GM21390 (cell line): ENCODE data around the gene CYP26A1.
A peak's percentile ranks its signal among the peaks of the same experiment; 100 is the strongest.

Experiments used
- ATAC-seq: cut with Tn5 transposase; IDR thresholded peaks from one replicate; pipeline ENCODE4 v1.9.1; 2021; ENCODE audit not compliant: unreplicated experiment

The CYP26A1 gene

DNA sequence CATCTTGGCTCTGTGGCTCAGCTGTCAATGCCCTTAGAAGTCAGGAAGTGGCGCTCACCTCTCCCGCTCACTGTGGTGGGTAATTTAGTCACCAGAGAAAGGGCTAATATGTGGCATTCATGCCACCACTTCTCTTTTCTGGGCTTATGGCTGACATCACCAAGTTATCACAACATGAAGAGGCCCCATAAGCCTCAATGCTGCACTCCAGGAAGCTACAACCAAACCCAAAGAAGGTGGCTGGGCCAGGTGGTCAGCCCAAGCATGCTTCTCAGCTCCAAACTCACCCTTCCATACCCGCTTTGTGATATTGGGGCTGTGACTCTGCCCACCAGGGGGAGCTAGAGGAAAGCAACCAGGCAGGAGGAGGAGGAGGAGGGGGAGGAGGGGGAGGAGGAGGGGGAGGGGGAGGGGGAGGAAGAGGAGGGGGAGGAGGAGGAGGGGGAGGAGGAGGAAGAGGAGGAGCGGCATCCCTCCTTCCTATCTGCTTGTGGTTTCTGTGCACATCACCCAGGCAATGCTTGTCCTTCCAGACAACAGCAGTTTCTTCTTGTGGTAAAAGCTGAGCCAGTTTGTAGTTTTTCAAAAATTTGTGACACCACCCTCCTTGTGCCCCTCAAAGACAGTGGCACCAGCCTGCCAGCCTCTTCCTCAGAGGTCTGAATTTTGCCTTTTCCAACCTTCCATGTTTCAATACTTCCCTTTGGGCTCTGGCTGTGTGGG is 42.1 kb downstream of the CYP26A1 start:
- peak; percentile 38 for ATAC-seq

DNA sequence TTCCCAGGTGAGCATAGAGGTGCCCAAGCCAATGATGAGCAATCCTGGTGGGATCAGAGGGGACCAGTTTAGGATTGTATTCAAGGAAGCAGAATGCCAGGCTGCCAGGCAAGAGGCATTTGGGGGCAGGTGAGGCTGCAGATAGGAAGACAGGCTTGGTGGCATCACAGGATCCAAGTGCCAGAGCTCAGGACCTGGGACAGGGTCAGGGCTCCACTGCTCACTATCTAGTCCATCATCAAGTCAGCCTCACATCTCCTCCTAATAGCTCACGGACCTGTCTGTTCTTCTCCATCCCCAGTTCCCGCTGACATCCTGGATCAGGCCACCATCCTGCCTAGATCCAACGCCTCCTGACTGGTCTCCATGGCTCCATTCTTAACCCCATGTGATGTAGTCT is 47.6 kb downstream of the CYP26A1 start:
- ATAC-seq, result no peak

DNA sequence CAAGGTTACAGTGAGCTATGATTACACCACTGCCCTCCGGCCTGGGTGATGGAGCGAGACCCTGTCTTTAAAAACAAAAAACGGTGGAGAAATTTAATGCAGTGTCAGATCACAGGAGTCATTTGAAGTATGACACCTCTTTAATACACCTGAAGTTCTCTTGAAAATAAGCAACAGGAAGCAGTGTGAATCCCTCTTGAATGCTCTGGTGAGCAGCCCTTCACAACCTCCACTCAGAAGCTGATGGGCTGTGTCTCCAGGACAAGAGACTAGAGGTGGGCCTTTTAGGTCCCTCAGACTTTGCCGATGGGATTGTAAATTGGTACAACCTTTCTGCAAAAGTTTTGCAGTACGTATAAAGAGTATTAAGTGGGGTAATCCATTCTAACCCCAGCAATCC is 50.1 kb downstream of the CYP26A1 start:
- ATAC-seq, result no peak

DNA sequence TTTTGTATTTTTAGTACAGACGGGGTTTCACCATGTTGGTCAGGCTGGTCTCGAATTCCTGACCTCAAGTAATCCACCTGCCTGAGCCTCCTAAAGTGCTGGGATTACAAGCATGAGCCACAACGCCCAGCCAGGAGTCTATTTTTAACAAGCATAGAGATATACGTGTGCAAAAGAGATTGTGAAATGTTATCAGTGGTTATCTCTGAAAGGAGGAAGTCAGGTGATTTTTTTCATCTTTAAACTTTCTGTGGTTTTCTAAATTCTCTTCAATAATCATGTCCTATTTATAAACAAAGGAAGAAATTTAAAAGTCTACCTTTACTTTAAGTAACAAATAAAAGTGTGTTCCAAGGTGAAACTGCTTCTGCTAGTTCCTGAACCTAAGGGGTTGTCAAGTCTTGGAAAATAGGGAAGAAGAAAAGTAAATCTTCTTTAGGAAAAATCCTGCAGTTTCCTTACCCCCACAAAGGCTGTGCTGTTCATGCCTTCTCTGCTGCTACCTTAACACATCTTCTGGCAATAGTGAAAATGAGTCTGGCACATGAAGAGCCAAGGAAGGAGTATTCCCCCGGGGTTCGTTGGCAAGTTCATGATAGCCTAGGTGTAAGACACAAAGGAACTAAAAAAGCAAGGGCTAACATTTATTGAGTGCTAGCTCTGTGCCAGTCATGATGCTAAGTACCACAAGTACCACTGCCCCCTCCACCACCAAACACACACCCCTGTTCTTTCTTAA is 51.1 kb downstream of the CYP26A1 start:
- peak; percentile 80 for ATAC-seq

DNA sequence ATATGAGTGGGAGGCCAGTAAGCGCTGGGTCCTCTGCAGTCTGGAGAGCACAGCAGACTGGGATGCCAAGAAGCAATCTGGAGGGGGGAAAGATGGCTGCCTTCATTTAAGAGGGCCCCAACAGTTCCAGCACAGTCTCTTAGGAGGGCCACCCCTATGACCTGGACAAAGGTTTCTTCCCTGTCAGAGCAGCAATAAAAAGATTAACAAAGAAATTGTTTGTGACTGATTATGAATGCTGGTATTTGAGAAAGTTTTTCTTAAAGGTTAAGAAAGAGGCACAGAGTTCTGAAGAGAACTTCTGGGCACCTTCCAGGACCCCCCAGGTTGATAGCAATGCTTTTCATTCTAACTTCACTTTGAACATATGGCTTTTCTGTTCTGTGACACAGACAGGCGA is 52.3 kb downstream of the CYP26A1 start:
- ATAC-seq, result no peak

DNA sequence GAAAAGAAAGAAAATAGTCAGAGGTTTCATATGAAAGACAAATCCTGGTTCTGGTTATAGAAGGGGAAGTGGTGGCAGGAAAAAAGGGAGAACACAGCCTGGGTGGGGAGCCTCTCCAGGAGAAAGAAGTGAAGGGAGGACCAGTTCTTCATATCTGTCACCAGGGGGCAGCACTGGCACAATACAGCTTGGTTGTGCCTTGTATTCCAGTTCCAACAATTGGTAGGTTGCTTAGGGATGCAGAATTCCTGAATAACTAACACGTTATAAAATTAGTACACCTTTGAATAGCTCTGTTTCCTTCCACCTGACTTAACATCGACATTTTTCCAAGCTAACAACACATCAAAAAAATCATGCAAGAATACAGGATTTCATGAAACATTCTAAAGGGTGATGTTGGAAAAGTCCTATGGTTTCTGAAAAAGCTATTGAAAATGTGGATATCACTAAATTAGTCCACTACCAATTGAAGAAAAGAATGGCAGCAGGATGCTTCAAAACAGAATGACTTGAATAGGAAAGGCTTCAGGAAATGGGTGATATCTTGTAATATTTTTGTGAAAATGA is 52.9 kb downstream of the CYP26A1 start:
- ATAC-seq, result no peak
